ENCODE results near the gene GJC2.
"Not testable (repeated sequence)": the region's sequence is repeated elsewhere in the genome, so short reads cannot be mapped to it uniquely, and the experiment has no call there.

GJC2 gene

GRCh38 chr1:228181645-228182034 is 31.9 kb downstream of the GJC2 start:
- Histone ChIP-seq H3K4ac (ENCODE audit: low read depth, low read length) (no peak overlapping the region), H2BK15ac (replicated peaks; ENCODE audit: low read depth) (no peak overlapping the region), H4K8ac (ENCODE audit: low read depth, low read length) (no peak overlapping the region), H4K5ac (ENCODE audit: low read length) (no peak overlapping the region), H3K27me3 (ENCODE audit: insufficient read depth, low read length, poor library complexity) (no peaks in the 10 kb centered on the region), H3K4me2 (ENCODE audit: low read length) (no peak overlapping the region), H3K79me1 (ENCODE audit: low read length) (no peaks in the 10 kb centered on the region), H3K27ac (ENCODE audit: low read depth, low read length) (no peak overlapping the region), H3K56ac (ENCODE audit: low read length) (no peak overlapping the region), H2AK5ac (ENCODE audit: low read length) (no peak overlapping the region), H3K4me3 (ENCODE audit: low read length) (no peak overlapping the region), H3K9ac (ENCODE audit: low read length) (no peak overlapping the region), H3K23ac (ENCODE audit: low read length) (no peak overlapping the region), H2BK5ac (ENCODE audit: low read length) (no peak overlapping the region), H3K18ac (ENCODE audit: low read length) (no peak overlapping the region), H2BK120ac (ENCODE audit: low read depth, low read length) (no peak overlapping the region), H3K36me3 (ENCODE audit: control insufficient read depth, insufficient read depth, low read length) (no peaks in the 10 kb centered on the region), H3K79me2 (ENCODE audit: control insufficient read depth, insufficient read depth, low read length) (no peaks in the 10 kb centered on the region), H3K4me1 (ENCODE audit: control insufficient read depth, low read depth, low read length) (peaks cover 6% of the 10 kb centered on the region)
- no CpG with 5 or more reads among the region's 9 CpGs for WGBS (ENCODE audit: extremely low coverage, insufficient coverage, low lambda C conversion rate)
- no peak for DNase-seq

GRCh38 chr1:228182296-228183030 is 32.7 kb downstream of the GJC2 start:
- WGBS (ENCODE audit: extremely low coverage, insufficient coverage, low lambda C conversion rate), result no CpG with 5 or more reads among the region's 32 CpGs
- Histone ChIP-seq H3K9ac (ENCODE audit: low read length) (no peak overlapping the region), H3K79me2 (ENCODE audit: control insufficient read depth, insufficient read depth, low read length) (no peaks in the 10 kb centered on the region), H3K4ac (ENCODE audit: low read depth, low read length) (no peak overlapping the region), H2BK5ac (ENCODE audit: low read length) (no peak overlapping the region), H2BK15ac (replicated peaks; ENCODE audit: low read depth) (no peak overlapping the region), H3K4me1 (ENCODE audit: control insufficient read depth, low read depth, low read length) (peaks cover 6% of the 10 kb centered on the region), H2BK120ac (ENCODE audit: low read depth, low read length) (no peak overlapping the region), H3K4me3 (ENCODE audit: low read length) (no peak overlapping the region), H3K36me3 (ENCODE audit: control insufficient read depth, insufficient read depth, low read length) (no peaks in the 10 kb centered on the region), H3K27ac (ENCODE audit: low read depth, low read length) (no peak overlapping the region), H3K23ac (ENCODE audit: low read length) (no peak overlapping the region), H4K5ac (ENCODE audit: low read length) (no peak overlapping the region), H3K18ac (ENCODE audit: low read length) (no peak overlapping the region), H3K56ac (ENCODE audit: low read length) (no peak overlapping the region), H3K27me3 (ENCODE audit: insufficient read depth, low read length, poor library complexity) (no peaks in the 10 kb centered on the region), H3K4me2 (ENCODE audit: low read length) (no peak overlapping the region), H2AK5ac (ENCODE audit: low read length) (no peak overlapping the region), H4K8ac (ENCODE audit: low read depth, low read length) (no peak overlapping the region), H3K79me1 (ENCODE audit: low read length) (no peaks in the 10 kb centered on the region)
- DNase-seq, result no peak

- Histone ChIP-seq H3K27ac (ENCODE audit: low read depth, low read length) (no peak overlapping the region), H3K79me1 (ENCODE audit: low read length) (no peaks in the 10 kb centered on the region)
- WGBS (ENCODE audit: extremely low coverage, insufficient coverage, low lambda C conversion rate), result no CpG with 5 or more reads among the region's 7 CpGs
Observed at GRCh38 chr1:228184152-228184551, 34.4 kb downstream of the GJC2 start.

GRCh38 chr1:228185641-228185965 is 35.9 kb downstream of the GJC2 start:
- Histone ChIP-seq H3K4me3 (ENCODE audit: low read length) (no peak overlapping the region), H2AK5ac (ENCODE audit: low read length) (no peak overlapping the region), H3K9ac (ENCODE audit: low read length) (no peak overlapping the region), H3K4me1 (ENCODE audit: control insufficient read depth, low read depth, low read length) (peaks cover 6% of the 10 kb centered on the region), H3K79me1 (ENCODE audit: low read length) (no peaks in the 10 kb centered on the region), H3K79me2 (ENCODE audit: control insufficient read depth, insufficient read depth, low read length) (no peaks in the 10 kb centered on the region), H3K27ac (ENCODE audit: low read depth, low read length) (no peak overlapping the region), H3K36me3 (ENCODE audit: control insufficient read depth, insufficient read depth, low read length) (no peaks in the 10 kb centered on the region), H2BK5ac (ENCODE audit: low read length) (no peak overlapping the region), H3K4me2 (ENCODE audit: low read length) (no peak overlapping the region), H3K56ac (ENCODE audit: low read length) (peak overlapping the region; percentile 49), H4K5ac (ENCODE audit: low read length) (no peak overlapping the region), H3K4ac (ENCODE audit: low read depth, low read length) (no peak overlapping the region), H3K27me3 (ENCODE audit: insufficient read depth, low read length, poor library complexity) (no peaks in the 10 kb centered on the region), H2BK120ac (ENCODE audit: low read depth, low read length) (no peak overlapping the region), H3K18ac (ENCODE audit: low read length) (no peak overlapping the region), H2BK15ac (replicated peaks; ENCODE audit: low read depth) (no peak overlapping the region), H3K23ac (ENCODE audit: low read length) (no peak overlapping the region), H4K8ac (ENCODE audit: low read depth, low read length) (no peak overlapping the region)
- WGBS (ENCODE audit: extremely low coverage, insufficient coverage, low lambda C conversion rate), result no CpG with 5 or more reads among the region's 11 CpGs
- DNase-seq, result peak; percentile 79

More at GRCh38 chr1:228184152-228184551, 34.4 kb downstream of the GJC2 start:
- H4K5ac ChIP-seq (ENCODE audit: low read length), result no peak overlapping the region
- no peak overlapping the region for H3K4me2 ChIP-seq (ENCODE audit: low read length)
- H3K4ac ChIP-seq (ENCODE audit: low read depth, low read length), result no peak overlapping the region
- H3K9ac ChIP-seq (ENCODE audit: low read length), result no peak overlapping the region
- H2BK15ac ChIP-seq (replicated peaks; ENCODE audit: low read depth), result no peak overlapping the region
- H3K4me3 ChIP-seq (ENCODE audit: low read length), result no peak overlapping the region
- H4K8ac ChIP-seq (ENCODE audit: low read depth, low read length), result no peak overlapping the region
- H3K27me3 ChIP-seq (ENCODE audit: insufficient read depth, low read length, poor library complexity), result no peaks in the 10 kb centered on the region
- no peak overlapping the region for H3K56ac ChIP-seq (ENCODE audit: low read length)
- no peaks in the 10 kb centered on the region for H3K79me2 ChIP-seq (ENCODE audit: control insufficient read depth, insufficient read depth, low read length)
- H2BK5ac ChIP-seq (ENCODE audit: low read length), result no peak overlapping the region
- H3K4me1 ChIP-seq (ENCODE audit: control insufficient read depth, low read depth, low read length), result peaks cover 6% of the 10 kb centered on the region
- H2BK120ac ChIP-seq (ENCODE audit: low read depth, low read length), result no peak overlapping the region
- no peaks in the 10 kb centered on the region for H3K36me3 ChIP-seq (ENCODE audit: control insufficient read depth, insufficient read depth, low read length)
- H3K23ac ChIP-seq (ENCODE audit: low read length), result no peak overlapping the region
- no peak overlapping the region for H3K18ac ChIP-seq (ENCODE audit: low read length)
- no peak for DNase-seq
- H2AK5ac ChIP-seq (ENCODE audit: low read length), result no peak overlapping the region

GRCh38 chr1:228188249-228188648 is 38.5 kb downstream of the GJC2 start:
- H2BK120ac ChIP-seq (ENCODE audit: low read depth, low read length); H3K56ac ChIP-seq (ENCODE audit: low read length); H3K36me3 ChIP-seq (ENCODE audit: control insufficient read depth, insufficient read depth, low read length); H3K4me2 ChIP-seq (ENCODE audit: low read length); H3K4ac ChIP-seq (ENCODE audit: low read depth, low read length); H3K27me3 ChIP-seq (ENCODE audit: insufficient read depth, low read length, poor library complexity); H3K4me1 ChIP-seq (ENCODE audit: control insufficient read depth, low read depth, low read length); H3K18ac ChIP-seq (ENCODE audit: low read length); DNase-seq; H2BK5ac ChIP-seq (ENCODE audit: low read length); H3K79me1 ChIP-seq (ENCODE audit: low read length); H4K5ac ChIP-seq (ENCODE audit: low read length); H3K79me2 ChIP-seq (ENCODE audit: control insufficient read depth, insufficient read depth, low read length); H2AK5ac ChIP-seq (ENCODE audit: low read length); H3K27ac ChIP-seq (ENCODE audit: low read depth, low read length); H2BK15ac ChIP-seq (replicated peaks; ENCODE audit: low read depth); H3K23ac ChIP-seq (ENCODE audit: low read length); H3K9ac ChIP-seq (ENCODE audit: low read length); H4K8ac ChIP-seq (ENCODE audit: low read depth, low read length); H3K4me3 ChIP-seq (ENCODE audit: low read length): not testable (repeated sequence)
- no CpG with 5 or more reads among the region's 2 CpGs for WGBS (ENCODE audit: extremely low coverage, insufficient coverage, low lambda C conversion rate)

GRCh38 chr1:228190182-228190581 is 40.5 kb downstream of the GJC2 start:
- Histone ChIP-seq H3K27ac (ENCODE audit: low read depth, low read length) (no peak overlapping the region), H3K4me2 (ENCODE audit: low read length) (no peak overlapping the region), H3K56ac (ENCODE audit: low read length) (no peak overlapping the region), H3K4me3 (ENCODE audit: low read length) (no peak overlapping the region), H3K79me2 (ENCODE audit: control insufficient read depth, insufficient read depth, low read length) (no peaks in the 10 kb centered on the region), H2BK15ac (replicated peaks; ENCODE audit: low read depth) (no peak overlapping the region), H4K8ac (ENCODE audit: low read depth, low read length) (no peak overlapping the region), H2BK120ac (ENCODE audit: low read depth, low read length) (no peak overlapping the region), H3K79me1 (ENCODE audit: low read length) (no peaks in the 10 kb centered on the region), H3K4me1 (ENCODE audit: control insufficient read depth, low read depth, low read length) (peaks cover 6% of the 10 kb centered on the region), H3K36me3 (ENCODE audit: control insufficient read depth, insufficient read depth, low read length) (no peaks in the 10 kb centered on the region), H3K4ac (ENCODE audit: low read depth, low read length) (no peak overlapping the region), H2BK5ac (ENCODE audit: low read length) (no peak overlapping the region), H3K23ac (ENCODE audit: low read length) (no peak overlapping the region), H3K9ac (ENCODE audit: low read length) (no peak overlapping the region), H3K27me3 (ENCODE audit: insufficient read depth, low read length, poor library complexity) (no peaks in the 10 kb centered on the region), H4K5ac (ENCODE audit: low read length) (no peak overlapping the region), H3K18ac (ENCODE audit: low read length) (no peak overlapping the region), H2AK5ac (ENCODE audit: low read length) (no peak overlapping the region)
- WGBS (ENCODE audit: extremely low coverage, insufficient coverage, low lambda C conversion rate), result no CpG with 5 or more reads among the region's 14 CpGs
- DNase-seq, result no peak

Measured in mesendoderm (in vitro differentiated cells).